ENCODE measurements around the gene KIF18B.

KIF18B gene

GRCh38 chr17:44969144-44969780 is 21.7 kb upstream of the KIF18B start:
- no peak for TF ChIP-seq CTCF (IDR thresholded peaks at IDR 0.05; ENCODE audit: low read depth, low read length)
- DNase-seq (ENCODE audit: low read depth in 2 of 2): no peak

GRCh38 chr17:44968225-44969143 is 20.9 kb upstream of the KIF18B start, which contains the start of gene C1QL1:
Gene C1QL1, minus strand, starts transcription at chr17:44968303. Its CDS starts 255 bp downstream, at chr17:44968048.
- peak; percentile 81 to 93 for DNase-seq (ENCODE audit: low read depth in 2 of 2)
- H3K4me3 ChIP-seq (replicated peaks in 1 of 2; ENCODE audit: low read depth in 2 of 2, low read length in 2 of 2): peak within 1 kb of the TSS; percentile 54
- peak; percentile 9 for TF ChIP-seq CTCF (IDR thresholded peaks at IDR 0.05; ENCODE audit: low read depth, low read length)

More at GRCh38 chr17:44969144-44969780, 21.7 kb upstream of the KIF18B start:
- H3K4me3 ChIP-seq (replicated peaks in 1 of 2; ENCODE audit: low read depth in 2 of 2, low read length in 2 of 2): no peak overlapping the region

- TF ChIP-seq CTCF (IDR thresholded peaks at IDR 0.05; ENCODE audit: low read depth, low read length): no peak
- H3K4me3 ChIP-seq (replicated peaks in 1 of 2; ENCODE audit: low read depth in 2 of 2, low read length in 2 of 2): no peak overlapping the region
These were observed 20.3 kb upstream of the KIF18B start for GRCh38 chr17:44967907-44968224.

GRCh38 chr17:44967026-44967906 is 19.7 kb upstream of the KIF18B start:
- no peak overlapping the region for H3K4me3 ChIP-seq (replicated peaks in 1 of 2; ENCODE audit: low read depth in 2 of 2, low read length in 2 of 2)

More at GRCh38 chr17:44967907-44968224, 20.3 kb upstream of the KIF18B start:
- DNase-seq (ENCODE audit: low read depth in 2 of 2): no peak

GRCh38 chr17:44966348-44967025 is 18.9 kb upstream of the KIF18B start:
- no peak overlapping the region for H3K4me3 ChIP-seq (replicated peaks in 1 of 2; ENCODE audit: low read depth in 2 of 2, low read length in 2 of 2)
- no peak for TF ChIP-seq CTCF (IDR thresholded peaks at IDR 0.05; ENCODE audit: low read depth, low read length)
- no peak for DNase-seq (ENCODE audit: low read depth in 2 of 2)

More at GRCh38 chr17:44967026-44967906, 19.7 kb upstream of the KIF18B start:
- no peak for TF ChIP-seq CTCF (IDR thresholded peaks at IDR 0.05; ENCODE audit: low read depth, low read length)
- DNase-seq (ENCODE audit: low read depth in 2 of 2): no peak
